Natural killer cell (primary cell): ENCODE measurements around the gene GABBR1. TPM values are rescaled to one million over a fixed set of nuclear protein-coding genes. Genes with fewer than 3 reads are reported as not detected.

Experiments used
- ATAC-seq, 3 donors: fragments of 150-1000 bp in 2 of 3; fragments of 200-7000 bp in 1 of 3; cut with Tn5 transposase; 1 replicate in 1 of 3; 2 replicates in 2 of 3; pipeline ENCODE4 v1.10.0; 2021; ENCODE audit warnings: mild to moderate bottlenecking in 2 of 3, moderate library complexity in 2 of 3
- DNase-seq, 2 donors: peaks; one replicate each; pipeline versions ENCODE4 v3.0.0 to v3.0.0-alpha.2; 2013 to 2021; ENCODE audit warnings: mixed read lengths in 1 of 2
- H3K27ac ChIP-seq: one replicate; pipeline ENCODE4 v1.5.1; 2013; ENCODE audit warnings: mild to moderate bottlenecking, low read length
- H3K27me3 ChIP-seq: one replicate; pipeline ENCODE4 v1.6.1; 2013; ENCODE audit warnings: low read length; ENCODE audit not compliant: control insufficient read depth, insufficient read depth
- H3K36me3 ChIP-seq: one replicate; pipeline ENCODE4 v1.6.1; 2013; ENCODE audit warnings: low read length; ENCODE audit not compliant: control insufficient read depth, insufficient read depth
- H3K4me1 ChIP-seq: one replicate; pipeline ENCODE4 v1.6.1; 2013; ENCODE audit warnings: low read length; ENCODE audit not compliant: control insufficient read depth, insufficient read depth
- H3K4me3 ChIP-seq: one replicate; pipeline ENCODE4 v1.5.1; 2013; ENCODE audit warnings: low read length
- H3K9me3 ChIP-seq: one replicate; pipeline ENCODE4 v1.6.1; 2013; ENCODE audit warnings: low read length; ENCODE audit not compliant: control insufficient read depth, insufficient read depth
- H3K27ac Mint-ChIP-seq, 2 donors: one replicate each; pipeline ENCODE4 v1.8.0; 2022; ENCODE audit warnings: mild to moderate bottlenecking in 2 of 2, mixed read lengths in 2 of 2, moderate library complexity in 1 of 2
- H3K27me3 Mint-ChIP-seq, 2 donors: one replicate each; pipeline ENCODE4 v1.8.0; 2022; ENCODE audit warnings: low read depth in 2 of 2, mixed read lengths in 2 of 2
- H3K36me3 Mint-ChIP-seq: one replicate; pipeline ENCODE4 v1.8.0; 2022; ENCODE audit warnings: mixed read lengths
- H3K4me1 Mint-ChIP-seq, 2 donors: one replicate each; pipeline ENCODE4 v1.8.0; 2022; ENCODE audit warnings: mixed read lengths in 2 of 2
- H3K4me3 Mint-ChIP-seq: one replicate; pipeline ENCODE4 v1.8.0; 2022; ENCODE audit warnings: mild to moderate bottlenecking, moderate library complexity, mixed read lengths
- H3K9me3 Mint-ChIP-seq, 2 donors: one replicate each; pipeline ENCODE4 v1.8.0; 2022; ENCODE audit warnings: mixed read lengths in 2 of 2
- WGBS: methylation state at CpG from one replicate; pipeline ENCODE4 v1.1.7; 2013; ENCODE audit warnings: missing lambda C conversion rate; ENCODE audit not compliant: insufficient coverage; 5-methylcytosine and 5-hydroxymethylcytosine counted together
- intact Hi-C: fragments of 100-400 bp; cut with micrococcal nuclease; formaldehyde crosslinking; loops from one replicate; pipeline ENCODE4 v1.14.2; 2022
- total RNA-seq, 4 donors: library from RNA; stranded (reverse); fragments of 120-200 nt in 1 of 4; gene quantifications; one replicate each; pipeline versions ENCODE4 v1.2.3 to v1.2.4, GENCODE V29; 2013 to 2022
- TF ChIP-seq, protein P1 (sequence below): fragments of 200-600 bp; IDR thresholded peaks from one replicate; pipeline ENCODE4 v1.8.0; 2022; ENCODE audit warnings: antibody characterized with exemption

The GABBR1 gene
- total RNA-seq, 3 donors from 2014 or later (not counting 1 experiment from before 2014, with no cell fraction given): 7.6 to 12.8 (median 10.9) TPM

DNA sequence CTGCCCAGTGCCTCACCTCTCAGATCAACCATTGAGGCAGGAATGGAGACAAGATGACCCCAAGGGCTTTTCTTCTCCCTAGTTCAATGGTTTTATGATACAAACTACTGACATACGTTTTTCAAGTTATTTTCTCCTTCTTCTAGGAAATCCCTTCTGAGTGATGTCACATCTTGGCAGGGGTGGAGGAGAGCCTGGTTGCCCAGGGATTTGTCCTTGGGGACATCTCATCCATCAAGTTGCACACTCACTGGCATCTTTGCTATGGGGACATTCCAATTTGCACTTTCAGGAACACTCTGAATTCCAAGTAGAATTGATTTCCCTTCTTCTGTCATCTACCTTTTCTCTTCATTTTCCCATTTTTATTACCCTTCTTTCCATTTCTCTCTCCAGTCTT lies 38.0 kb upstream of the GABBR1 start:
- H3K27me3 ChIP-seq: peaks cover 2% of the 10 kb centered on the region
- ATAC-seq (no peak), DNase-seq (no peak)
- no peaks in the 10 kb centered on the region for H3K4me1 Mint-ChIP-seq
- no peaks in the 10 kb centered on the region for H3K36me3 ChIP-seq
- H3K27me3 Mint-ChIP-seq: peaks cover 12 to 21% of the 10 kb centered on the region in 2 donors
- WGBS: no CpG with 5 or more reads among the region's 1 CpG
- no peak overlapping the region for H3K27ac Mint-ChIP-seq
- no peaks in the 10 kb centered on the region for H3K9me3 Mint-ChIP-seq
- no peaks in the 10 kb centered on the region for H3K36me3 Mint-ChIP-seq
- intact Hi-C loops: no loop called here
- H3K4me3 Mint-ChIP-seq: no peak overlapping the region
- H3K9me3 ChIP-seq: no peaks in the 10 kb centered on the region
- no peak overlapping the region for H3K4me3 ChIP-seq
- no peaks in the 10 kb centered on the region for H3K4me1 ChIP-seq
- H3K27ac ChIP-seq: no peak overlapping the region
- TF ChIP-seq, protein P1, sequence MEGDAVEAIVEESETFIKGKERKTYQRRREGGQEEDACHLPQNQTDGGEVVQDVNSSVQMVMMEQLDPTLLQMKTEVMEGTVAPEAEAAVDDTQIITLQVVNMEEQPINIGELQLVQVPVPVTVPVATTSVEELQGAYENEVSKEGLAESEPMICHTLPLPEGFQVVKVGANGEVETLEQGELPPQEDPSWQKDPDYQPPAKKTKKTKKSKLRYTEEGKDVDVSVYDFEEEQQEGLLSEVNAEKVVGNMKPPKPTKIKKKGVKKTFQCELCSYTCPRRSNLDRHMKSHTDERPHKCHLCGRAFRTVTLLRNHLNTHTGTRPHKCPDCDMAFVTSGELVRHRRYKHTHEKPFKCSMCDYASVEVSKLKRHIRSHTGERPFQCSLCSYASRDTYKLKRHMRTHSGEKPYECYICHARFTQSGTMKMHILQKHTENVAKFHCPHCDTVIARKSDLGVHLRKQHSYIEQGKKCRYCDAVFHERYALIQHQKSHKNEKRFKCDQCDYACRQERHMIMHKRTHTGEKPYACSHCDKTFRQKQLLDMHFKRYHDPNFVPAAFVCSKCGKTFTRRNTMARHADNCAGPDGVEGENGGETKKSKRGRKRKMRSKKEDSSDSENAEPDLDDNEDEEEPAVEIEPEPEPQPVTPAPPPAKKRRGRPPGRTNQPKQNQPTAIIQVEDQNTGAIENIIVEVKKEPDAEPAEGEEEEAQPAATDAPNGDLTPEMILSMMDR: no peak

DNA sequence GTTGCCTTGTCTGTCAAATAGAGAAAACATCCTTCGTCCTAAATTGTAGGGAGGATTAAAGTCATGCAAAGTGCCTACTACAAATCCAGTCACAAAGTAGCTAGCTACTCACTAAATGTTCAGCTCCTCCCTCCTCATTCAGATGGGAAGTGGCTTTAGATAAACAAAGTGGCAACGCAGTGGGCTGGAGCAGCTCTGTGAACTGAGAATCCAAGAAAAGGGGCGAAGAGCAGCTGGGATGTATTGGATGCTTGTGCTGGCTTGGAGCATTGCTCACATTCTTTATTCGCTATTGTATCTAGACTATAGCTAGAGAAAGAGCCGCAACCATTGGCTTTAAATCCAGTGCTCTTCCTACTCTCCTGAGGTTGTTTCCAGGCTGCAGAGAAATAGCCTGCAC lies 34.2 kb upstream of the GABBR1 start:
- H3K27me3 Mint-ChIP-seq: peaks cover 12 to 33% of the 10 kb centered on the region in 2 donors
- no peaks in the 10 kb centered on the region for H3K9me3 Mint-ChIP-seq
- peaks cover 2% of the 10 kb centered on the region for H3K27me3 ChIP-seq
- no peak overlapping the region for H3K4me3 Mint-ChIP-seq
- no peak for DNase-seq
- H3K9me3 ChIP-seq: no peaks in the 10 kb centered on the region
- H3K27ac Mint-ChIP-seq: no peak overlapping the region
- no peak for ATAC-seq
- TF ChIP-seq, protein P1: no peak
- no peaks in the 10 kb centered on the region for H3K4me1 Mint-ChIP-seq
- 78% methylated on average over 5 of the region's 5 CpGs for WGBS
- H3K4me1 ChIP-seq: no peaks in the 10 kb centered on the region
- H3K27ac ChIP-seq: no peak overlapping the region
- H3K36me3 Mint-ChIP-seq: no peaks in the 10 kb centered on the region
- H3K36me3 ChIP-seq: no peaks in the 10 kb centered on the region
- no peak overlapping the region for H3K4me3 ChIP-seq
- intact Hi-C loops: no loop called here

DNA sequence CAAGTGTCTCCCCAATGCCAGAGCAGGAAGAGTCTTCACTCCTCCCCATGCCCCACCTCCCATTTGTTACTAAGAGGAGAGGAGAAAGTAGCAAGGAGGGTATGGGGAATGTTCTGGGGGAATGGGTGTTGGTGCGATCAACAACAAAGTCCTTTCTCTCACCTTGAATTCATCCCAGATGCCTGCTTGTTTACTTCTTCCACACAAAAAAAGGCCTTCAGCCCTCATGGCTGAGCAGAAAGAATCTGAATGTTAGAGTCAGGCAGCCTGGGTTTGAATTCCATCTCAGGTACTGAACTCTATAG lies 33.8 kb upstream of the GABBR1 start:
- Histone ChIP-seq H3K36me3 (no peaks in the 10 kb centered on the region), H3K4me1 (no peaks in the 10 kb centered on the region), H3K9me3 (no peaks in the 10 kb centered on the region), H3K4me3 (no peak overlapping the region), H3K27me3 (peaks cover 2% of the 10 kb centered on the region), H3K27ac (no peak overlapping the region)
- no peaks in the 10 kb centered on the region for H3K4me1 Mint-ChIP-seq
- peaks cover 12 to 36% of the 10 kb centered on the region in 2 donors for H3K27me3 Mint-ChIP-seq
- no CpG with 5 or more reads among the region's 1 CpG for WGBS
- no peaks in the 10 kb centered on the region for H3K36me3 Mint-ChIP-seq
- H3K9me3 Mint-ChIP-seq: no peaks in the 10 kb centered on the region
- intact Hi-C loops: no loop called here
- H3K27ac Mint-ChIP-seq: no peak overlapping the region
- H3K4me3 Mint-ChIP-seq: no peak overlapping the region
- ATAC-seq (no peak), DNase-seq (no peak)
- TF ChIP-seq, protein P1: no peak

DNA sequence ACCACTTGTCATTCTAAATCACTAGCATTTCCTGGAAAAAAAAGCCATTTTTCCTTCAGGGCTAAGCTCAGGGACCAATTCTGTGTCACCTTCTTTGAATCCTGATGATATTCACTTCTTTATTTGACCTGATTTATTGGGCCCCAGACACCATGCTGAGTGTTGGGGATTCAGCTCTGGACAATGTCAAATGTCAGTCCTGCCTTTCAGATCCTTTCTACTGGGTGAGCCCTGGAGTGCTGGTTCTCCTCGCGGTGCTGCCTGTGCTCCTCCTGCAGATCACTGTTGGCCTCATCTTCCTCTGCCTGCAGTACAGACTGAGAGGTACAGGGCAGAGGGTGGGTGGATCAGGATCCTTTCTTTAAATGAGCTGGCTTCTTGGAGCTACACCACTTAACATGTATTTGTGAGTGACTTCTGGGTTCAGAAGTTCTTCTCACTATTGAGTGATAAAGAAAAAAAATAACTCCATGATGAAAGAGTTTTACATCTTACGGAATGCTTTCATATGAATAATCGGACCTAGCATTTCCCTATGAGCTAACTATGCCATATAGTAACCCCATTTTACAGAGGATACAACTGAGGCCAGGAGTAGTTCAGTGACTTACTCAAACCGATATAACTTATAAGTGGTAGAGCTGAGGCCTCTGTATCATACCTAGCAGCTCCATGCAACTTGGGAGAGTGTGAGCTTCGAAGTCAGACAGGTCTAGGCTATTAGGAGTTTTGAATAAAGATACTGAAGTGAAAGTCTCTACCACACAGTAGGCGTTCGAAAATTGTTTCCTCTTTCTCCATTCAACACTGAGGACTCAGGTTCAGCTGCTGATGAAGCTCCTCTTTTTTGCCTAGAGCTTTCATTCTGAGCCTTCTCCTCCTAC lies 33.2 kb upstream of the GABBR1 start:
- no peaks in the 10 kb centered on the region for H3K36me3 Mint-ChIP-seq
- no peak for DNase-seq
- H3K4me3 ChIP-seq: no peak overlapping the region

More for the DNA sequence above, 33.2 kb upstream of the GABBR1 start:
- Histone ChIP-seq H3K27ac (no peak overlapping the region), H3K9me3 (no peaks in the 10 kb centered on the region), H3K36me3 (no peaks in the 10 kb centered on the region), H3K4me1 (no peaks in the 10 kb centered on the region), H3K27me3 (no peaks in the 10 kb centered on the region)
- H3K27me3 Mint-ChIP-seq: peaks cover 13 to 37% of the 10 kb centered on the region in 2 donors
- H3K4me1 Mint-ChIP-seq: no peaks in the 10 kb centered on the region
- TF ChIP-seq, protein P1: no peak
- WGBS: 79% methylated on average over 8 of the region's 8 CpGs
- no peaks in the 10 kb centered on the region for H3K9me3 Mint-ChIP-seq
- H3K27ac Mint-ChIP-seq: no peak overlapping the region
- no peak for ATAC-seq
- intact Hi-C loops: no loop called here
- no peak overlapping the region for H3K4me3 Mint-ChIP-seq
